GM18870 (cell line): Measurements from ENCODE around the gene DGKB.

Source experiments
- ATAC-seq: cut with Tn5 transposase; IDR thresholded peaks from one replicate; pipeline ENCODE4 v1.9.1; 2021; ENCODE audit warnings: moderate library complexity; ENCODE audit not compliant: unreplicated experiment

Gene DGKB

DNA sequence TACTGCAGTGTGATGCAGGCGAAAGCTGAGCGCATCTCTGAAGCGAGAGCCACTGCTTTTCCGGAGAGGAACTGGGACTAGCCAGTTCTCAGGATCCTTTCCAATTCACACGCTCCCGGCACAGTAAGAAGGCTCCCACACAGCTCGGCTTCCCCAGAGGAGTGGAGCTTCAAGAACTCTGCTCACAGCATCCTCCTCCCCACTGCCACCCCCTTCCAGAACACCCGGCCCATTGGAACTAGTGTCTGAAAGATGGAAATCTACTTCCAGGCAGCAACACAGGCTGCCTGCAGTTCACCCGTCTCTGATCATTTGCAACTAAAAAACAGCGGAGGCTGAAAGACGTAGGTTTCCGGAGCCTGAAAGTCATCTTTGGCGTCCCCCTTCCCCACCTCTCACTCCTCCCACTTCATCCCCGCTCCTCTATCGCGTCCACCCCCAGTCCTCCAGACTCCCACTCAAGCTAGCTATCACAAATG is at the start of gene DGKB:
TSS of gene DGKB (minus strand) at position 163 of the 479 bp plus-strand sequence.
- ATAC-seq: no peak

DNA sequence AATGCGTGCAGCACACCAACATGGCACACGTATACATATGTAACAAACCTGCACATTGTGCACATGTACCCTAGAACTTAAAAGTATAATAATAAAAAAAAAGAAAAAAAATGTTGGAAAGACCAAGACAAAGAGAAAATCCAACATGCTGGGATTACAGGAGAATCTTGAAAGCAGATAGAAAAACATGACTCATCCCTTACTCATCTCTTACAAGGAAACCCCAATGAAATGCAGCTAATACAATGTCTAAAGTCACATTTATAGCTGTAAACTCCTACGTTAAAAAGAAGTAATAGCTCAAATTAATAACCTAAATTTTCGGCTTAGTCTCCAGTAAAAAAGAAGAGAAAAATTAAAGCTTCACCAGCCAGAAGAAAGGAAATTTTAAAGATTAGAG is 47.5 kb upstream of the DGKB start:
- ATAC-seq: no peak

DNA sequence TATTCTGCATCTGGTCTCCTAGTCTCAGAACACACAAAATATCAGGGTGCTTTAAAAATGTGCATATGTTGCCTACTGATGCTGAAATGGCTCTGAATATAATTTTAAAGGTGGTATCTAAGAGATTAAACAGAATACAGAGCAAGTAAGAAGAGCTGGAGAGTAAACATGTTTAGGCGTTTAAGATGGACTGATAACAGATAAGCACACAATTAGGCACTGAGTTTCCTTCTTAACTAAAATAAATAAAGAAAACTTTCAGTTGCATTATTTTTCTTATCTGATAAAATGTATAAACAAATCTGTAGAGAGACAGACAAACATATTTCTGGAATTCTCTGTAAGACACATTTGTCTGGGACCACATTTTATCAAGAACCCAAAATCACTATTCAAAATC is 35.6 kb upstream of the DGKB start:
- ATAC-seq: no peak

DNA sequence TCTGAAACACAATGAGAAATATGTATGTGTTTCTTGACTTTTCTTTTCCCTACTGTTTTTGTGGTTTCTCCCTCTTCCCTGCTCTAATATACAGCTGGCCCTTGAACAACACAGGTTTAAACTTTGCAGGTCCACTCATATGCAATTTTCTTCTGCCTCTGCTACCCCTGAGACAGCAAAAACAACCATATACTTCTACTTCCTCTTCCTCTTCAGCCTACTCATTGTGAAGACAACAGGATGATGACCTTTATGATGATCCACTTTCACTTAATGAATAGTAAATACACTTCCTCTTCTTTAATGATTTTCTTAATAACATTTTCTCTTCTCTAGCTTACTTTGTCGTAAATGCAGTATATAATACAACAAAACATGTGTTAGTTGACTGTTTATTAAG is 35.0 kb upstream of the DGKB start:
- no peak for ATAC-seq

DNA sequence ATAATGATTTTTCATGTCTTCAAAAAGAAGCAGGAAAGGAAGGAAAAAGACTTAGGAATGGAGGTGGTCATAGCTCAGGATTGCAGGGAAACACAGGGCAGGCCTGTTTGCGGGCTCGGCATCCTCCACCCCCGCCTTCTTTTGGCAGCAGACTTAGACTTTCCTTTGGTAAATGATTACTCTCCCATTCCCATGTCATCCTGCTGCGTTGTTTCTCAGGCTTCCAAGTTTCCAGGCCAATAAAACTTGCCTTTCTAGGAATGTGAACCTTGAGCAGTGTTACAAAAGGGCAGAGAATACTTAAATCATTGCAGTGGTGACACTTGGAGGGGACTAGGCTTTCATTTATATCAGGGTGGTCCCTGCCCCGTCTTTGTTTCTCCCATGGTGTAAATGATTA is 34.0 kb upstream of the DGKB start:
- ATAC-seq: no peak

DNA sequence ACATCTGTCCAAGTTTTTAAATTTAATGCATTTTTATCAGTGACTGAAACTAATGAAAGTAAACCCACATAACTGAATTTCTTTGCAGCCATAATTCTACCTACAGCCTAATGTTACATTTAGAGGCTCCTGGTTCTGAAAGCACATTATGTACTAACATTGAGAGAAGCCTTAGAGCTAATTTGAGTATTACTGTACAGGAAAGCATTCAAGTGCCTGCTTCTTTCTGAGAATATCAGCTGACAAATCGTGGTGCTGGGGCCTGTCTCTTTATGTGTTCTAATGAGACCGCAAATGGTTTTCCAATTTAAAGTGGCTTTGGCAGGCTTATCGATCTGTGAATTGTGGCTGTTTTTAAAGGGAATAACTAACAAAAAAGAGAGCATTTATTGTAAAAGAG is 32.3 kb upstream of the DGKB start:
- no peak for ATAC-seq

DNA sequence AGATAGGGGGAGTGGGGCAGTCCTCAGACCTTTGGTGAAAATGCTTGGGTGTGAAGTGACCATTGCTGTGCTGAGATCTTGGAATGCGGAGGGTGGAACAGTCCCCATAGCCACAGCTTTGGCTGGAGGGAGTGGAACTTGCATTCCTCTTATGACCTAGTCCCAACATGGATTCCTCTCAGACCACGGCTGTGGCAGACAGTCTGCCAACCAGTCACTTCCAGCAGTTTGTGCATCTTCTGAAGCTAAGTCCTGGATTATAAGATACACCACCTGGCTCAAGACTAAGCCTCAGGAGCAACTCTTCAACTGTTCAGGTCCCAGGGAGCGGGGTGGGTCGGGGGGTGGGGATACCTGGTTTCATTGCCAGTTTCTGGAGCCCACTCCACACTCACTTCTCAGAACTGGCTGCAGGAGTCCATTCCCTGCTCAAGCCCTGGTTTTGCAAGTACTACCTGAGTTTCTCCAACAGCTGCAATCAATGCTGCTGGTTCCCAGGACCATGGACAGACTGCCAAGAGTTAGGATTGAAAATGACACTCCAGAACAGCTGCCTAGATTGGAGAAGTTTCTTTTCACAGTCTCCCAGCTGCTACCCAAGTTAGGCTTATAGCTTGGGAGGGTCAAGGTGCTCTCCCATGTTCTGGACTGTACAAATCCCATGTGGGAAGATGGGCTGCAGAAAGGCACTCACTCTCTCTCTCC is 29.1 kb upstream of the DGKB start:
- ATAC-seq: no peak

DNA sequence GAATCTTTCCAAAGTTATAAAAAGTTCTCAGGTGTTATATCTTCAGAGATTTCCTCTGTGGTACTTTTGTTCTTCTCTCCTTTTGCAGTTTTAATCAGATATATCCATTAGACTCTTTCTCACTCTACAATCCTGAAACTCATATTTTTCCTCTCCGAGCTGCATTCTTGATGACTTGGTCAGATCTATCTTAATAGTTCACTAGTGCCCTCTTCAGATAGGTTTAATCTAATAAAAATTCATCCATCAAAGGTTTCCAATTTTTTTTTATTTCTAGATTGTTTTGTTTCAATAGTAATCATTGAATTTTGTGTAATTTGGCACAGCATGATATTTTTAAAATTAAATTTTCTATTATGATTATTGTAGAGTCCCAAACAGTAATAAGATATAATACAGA is 21.8 kb upstream of the DGKB start:
- no peak for ATAC-seq

DNA sequence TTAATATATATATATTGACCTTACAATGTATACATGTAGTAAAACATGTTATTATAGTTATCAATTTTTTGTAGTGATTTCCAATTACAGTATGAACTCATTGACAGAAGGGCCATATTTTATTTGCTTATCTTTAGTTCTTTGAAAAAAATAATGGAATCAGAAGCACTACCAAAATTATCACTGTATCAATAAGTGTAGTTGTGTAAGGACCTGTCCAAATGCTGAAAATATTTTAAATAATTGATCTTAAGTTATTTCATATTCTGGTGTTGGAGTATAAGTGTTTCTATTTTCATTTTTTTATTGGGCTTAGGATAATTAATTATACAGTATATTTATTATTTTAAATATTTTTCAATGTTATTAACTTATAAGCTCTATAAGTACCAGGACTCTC is 8.5 kb upstream of the DGKB start:
- no peak for ATAC-seq

DNA sequence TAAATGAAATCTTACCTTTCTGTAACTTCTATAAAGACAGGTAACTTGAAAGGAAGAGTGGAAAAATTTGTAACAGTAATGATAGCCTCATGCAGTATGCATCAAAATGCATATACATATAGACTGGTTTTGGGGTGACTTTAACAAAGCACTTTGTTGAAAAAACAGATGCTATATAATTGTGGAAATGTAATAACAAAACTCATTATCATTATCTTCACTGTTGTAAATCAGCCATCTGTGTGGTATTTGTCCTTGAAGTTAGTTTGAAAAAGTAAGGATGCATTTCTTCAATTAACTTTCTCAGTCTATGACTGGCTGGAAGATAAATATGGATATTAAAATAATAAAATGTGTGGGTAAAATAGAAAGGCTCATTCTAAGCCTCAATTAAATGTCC is 6.1 kb upstream of the DGKB start:
- ATAC-seq: no peak

DNA sequence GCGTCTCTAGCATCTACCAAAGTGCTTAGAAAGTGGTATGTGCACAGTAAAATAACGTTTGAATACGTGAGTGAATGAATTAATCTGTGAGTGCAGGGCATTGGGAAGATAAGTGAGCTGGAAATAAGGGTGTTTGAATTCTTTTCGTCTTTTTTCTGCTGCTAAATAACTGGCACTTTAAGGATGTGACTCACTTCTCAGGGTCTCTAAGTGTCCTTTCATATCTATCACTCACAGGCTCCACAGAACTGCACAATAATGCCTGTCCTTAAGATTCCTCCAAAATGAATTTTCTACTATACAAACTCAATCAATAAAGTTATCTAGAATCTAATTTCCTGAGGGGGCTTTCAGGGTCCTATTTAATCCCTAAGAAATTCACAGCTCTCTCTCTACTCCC is 3.2 kb upstream of the DGKB start:
- ATAC-seq: no peak

DNA sequence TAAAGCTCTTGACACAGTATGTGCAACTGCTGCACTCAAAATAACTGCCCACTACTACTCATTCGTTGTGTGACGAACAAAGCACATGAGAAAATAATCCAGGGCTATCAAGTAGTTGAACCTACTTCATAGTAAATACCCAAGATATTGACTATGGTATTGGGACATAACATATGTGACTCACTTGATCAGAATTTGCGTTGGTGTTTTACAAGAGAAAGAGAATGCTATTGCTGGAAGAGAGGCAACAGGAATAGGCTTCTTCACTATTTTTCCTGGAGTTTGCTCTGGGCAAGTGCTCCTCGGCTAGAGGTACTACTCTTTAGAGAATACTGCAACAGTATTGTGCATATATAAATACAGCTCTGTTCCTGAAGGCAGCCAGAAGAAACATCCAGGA is 2.5 kb downstream of the DGKB start:
- no peak for ATAC-seq

DNA sequence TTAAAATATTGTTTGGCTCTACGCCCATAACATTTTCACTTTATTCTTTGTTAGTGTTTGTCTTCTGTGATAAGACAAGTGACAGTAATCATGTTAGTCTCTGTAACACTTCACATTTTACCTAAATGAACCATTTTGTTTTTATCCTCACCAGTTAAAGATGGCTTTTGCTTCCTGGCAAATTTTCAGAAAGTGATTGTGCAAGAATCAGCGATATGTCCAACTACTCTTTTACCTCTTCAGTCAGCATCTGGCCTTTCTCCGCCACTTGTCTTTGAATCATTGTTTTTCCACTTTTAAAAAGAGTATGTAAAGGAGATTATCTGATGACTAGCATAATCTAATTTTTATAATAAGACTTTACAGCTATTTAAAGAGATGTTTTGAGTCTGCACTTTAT is 3.5 kb downstream of the DGKB start:
- no peak for ATAC-seq

DNA sequence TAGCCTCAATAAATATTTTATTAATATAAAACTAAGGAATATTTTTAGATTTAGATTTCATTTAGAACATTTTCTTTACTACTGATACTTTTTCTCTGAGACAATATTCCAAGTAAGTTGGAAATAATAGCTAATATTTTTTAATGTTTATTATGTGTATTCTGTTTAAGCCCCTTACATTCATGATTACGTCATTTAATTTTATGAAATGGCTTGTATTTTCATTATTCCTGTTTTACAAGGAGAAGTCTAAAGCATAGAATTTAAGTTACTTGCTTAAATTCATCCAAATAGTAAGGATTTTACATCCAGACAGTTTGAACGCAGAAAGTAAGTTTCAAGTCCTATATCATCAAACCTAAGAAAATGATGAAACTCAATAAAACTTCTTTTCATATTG is 6.1 kb downstream of the DGKB start:
- ATAC-seq: no peak

DNA sequence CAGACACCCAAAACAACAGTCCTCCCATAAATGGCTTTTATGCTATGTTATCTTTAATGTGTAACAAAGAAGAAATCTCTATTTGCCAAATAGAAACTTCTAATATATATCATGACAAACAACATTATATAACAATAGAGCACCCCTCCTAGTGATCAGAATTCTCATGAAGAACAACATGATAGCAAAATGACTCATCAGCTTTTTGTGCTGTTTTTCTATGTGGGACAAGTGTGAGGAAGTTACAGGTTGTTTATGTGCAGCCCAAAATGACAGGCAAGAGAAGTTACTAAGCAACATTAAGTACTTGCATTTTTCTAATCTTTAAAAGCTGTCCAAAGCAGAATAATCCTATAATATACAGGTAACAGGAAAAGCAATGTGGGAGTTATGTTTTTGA is 7.7 kb downstream of the DGKB start:
- no peak for ATAC-seq

DNA sequence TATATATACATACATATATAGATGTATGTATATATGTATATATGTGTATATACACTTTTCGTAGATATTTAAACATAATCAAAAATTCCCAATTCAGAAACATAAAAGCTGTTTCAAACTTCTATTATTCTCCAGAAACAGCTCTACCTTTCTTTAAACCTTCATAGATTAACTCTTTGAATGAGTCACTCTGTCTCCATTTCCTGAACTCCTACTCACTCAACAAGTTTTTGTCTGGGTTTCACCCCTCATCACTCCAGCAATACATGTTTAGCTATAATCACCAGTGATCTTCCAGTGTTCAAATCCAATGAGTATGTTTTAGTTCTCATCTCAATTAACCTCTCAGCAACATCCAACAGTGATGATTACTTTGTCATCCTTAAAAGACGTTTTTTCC is 9.6 kb downstream of the DGKB start:
- no peak for ATAC-seq

DNA sequence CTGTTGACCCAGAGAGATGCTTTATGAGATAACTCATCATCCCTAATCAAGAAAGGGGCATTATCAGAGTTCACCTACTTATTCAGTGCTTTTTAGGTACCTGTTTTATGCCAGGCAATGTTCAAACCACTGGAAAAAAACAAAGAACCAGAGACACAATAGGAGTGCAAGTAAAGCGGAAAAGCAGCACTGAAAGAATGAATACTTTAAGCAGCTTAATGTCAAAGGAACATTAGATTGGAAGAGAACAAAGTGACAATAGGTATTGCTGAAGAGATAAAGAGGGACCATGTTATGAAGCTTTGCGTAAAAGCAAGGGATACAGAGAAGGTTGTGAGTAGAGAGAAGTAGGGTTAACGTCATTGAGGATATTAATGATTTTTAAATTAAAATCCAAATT is 11.3 kb downstream of the DGKB start:
- ATAC-seq: no peak

DNA sequence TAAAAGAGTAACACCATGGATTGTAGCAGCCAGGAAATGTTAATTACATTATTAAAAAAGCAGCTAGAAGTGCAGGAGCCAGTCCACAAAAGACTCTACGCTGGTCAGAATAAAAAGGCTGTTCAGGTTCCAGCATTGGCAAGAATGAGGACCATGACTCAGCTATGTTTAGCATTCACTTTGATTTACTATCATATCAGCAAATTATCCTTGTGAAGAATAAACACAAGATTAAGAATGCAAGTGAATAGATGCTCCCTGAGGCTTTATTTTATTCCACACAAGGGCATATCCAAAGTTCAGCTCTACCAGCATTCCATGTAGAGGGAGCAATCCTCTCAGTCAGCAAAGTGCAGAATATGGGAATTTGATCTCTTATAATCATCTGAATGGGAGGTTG is 13.6 kb downstream of the DGKB start:
- no peak for ATAC-seq

DNA sequence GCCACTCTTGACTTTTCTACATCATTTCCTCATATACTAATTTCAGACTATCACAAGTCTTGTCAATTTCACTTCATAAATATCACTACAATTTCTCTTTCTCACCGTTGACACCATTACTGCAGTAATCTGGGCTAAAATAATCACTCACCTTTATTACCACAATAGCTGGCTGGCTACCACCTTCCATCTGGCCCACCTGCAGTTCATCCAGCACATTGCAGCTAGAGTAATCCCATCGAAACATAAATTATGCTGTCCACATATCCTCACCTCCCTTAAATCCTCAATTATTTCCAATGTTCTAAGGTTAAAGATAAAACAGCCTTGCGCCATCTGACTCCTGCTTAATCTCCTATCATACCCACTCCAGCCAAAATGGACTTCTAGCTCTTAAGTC is 16.0 kb downstream of the DGKB start:
- no peak for ATAC-seq

DNA sequence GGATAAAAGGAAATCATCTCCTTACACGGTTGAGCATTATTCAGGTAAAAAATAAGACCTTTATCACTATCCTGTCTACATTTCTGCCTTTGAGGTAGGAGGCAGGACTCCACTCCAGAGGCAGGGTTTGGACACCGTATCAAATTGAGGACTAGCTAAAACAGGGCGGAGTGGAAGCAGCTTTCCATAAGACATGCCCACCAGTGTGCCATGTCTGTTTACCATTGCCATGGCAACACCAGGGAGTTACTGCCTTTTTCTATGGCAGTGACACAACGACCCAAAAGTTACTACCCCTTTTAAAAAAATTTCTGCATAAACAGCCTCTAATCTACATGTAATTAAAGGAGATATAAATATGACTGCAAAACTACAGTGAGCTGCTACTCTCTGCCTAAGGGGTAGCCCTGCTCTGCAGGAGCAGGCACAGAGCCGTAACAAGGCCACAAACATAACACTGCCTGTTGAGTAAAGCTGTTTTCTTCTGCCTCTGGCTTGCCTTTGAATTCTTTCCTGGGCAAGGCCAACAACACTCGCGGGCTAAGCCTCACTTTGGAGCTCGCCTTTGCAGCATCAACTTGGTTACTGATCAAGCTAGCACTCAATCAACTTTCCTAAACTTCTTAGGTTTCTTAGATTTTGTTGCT is 26.5 kb downstream of the DGKB start:
- ATAC-seq: no peak

DNA sequence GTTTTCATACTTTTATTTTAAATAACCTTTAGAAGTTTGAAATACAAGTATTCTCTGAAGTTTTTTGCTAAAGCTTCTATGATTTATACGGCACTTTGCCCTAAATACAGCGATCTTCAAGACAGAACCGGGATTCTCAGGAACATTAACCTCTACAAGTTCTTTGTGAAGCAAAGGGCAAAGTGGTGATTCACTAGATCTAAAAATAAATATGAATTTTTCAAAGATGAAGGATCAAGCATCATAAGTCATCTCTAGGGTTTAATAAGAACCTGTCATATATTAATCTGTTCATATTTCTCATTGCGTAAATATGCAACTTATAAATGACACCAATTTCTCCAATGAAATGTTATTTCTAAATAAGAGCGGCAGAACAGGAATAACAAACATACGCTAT is 30.7 kb downstream of the DGKB start:
- no peak for ATAC-seq

DNA sequence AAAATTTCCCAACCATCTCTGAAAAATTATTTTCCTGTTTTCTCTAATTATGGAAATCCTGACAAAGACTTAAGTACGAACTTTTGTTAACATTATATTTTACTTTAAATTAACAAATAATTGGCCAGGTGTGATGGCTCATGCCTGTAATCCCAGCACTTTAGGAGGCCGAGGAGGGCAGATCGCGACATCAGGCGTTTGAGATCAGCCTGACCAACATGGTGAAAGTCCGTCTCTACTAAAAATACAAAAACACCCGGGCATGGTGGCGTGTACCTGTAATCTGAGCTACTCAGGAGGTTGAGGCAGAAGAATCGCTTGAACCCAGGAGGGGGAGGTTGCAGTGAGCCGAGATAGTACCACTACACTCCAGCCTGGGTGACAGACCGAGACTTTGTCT is 32.2 kb downstream of the DGKB start:
- ATAC-seq: no peak

DNA sequence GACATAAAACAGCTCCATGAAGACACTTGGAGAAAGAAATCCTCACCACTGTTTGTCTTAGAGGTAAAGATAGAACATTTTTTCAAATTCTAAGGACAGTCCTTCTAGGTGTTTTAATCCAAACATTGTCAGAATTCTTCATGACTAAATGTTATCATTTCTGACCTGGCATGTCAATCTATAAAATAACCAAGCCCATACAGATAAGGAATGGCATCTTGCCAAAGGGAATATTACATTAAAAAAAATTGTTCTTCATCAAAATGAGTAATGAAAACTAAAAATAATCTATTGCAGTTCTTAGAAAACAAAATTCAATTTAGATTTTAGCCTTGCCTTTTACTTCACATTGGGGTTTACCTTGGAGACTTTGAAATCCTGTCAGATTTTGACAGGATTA is 33.6 kb downstream of the DGKB start:
- no peak for ATAC-seq
